Measurements from ENCODE around the gene VOPP1. TPM values are rescaled to one million over a fixed set of nuclear protein-coding genes. Genes with fewer than 3 reads are reported as not detected.

VOPP1 gene
- total and polyA plus RNA-seq, 10 of the 15 experiments (the other 5 are each of a cell fraction or from before 2014, with no cell fraction given): 32.8 to 206 (median 129) TPM

- TF ChIP-seq ZNF24 (IDR thresholded peaks at IDR 0.05) (peak; percentile 95), NFYB (IDR thresholded peaks at IDR 0.05; ENCODE audit: insufficient read depth, low read depth, low read length) (no peak), ELK1 (IDR thresholded peaks at IDR 0.05; ENCODE audit: low read depth, low read length) (no peak), JUNB (IDR thresholded peaks at IDR 0.05) (peak; percentile 100), POU2F2 (IDR thresholded peaks at IDR 0.05; ENCODE audit: borderline replicate concordance, low read depth, low read length) (peak; percentile 97), ATF7 (IDR thresholded peaks at IDR 0.05; ENCODE audit: low read depth) (peak; percentile 97), ZNF592 (IDR thresholded peaks at IDR 0.05) (0 out of 2 replicates have a peak, but pooled peaks have one; percentile 81), PML (IDR thresholded peaks at IDR 0.05; ENCODE audit: low read length) (no peak), PBX3 (IDR thresholded peaks at IDR 0.05; ENCODE audit: insufficient replicate concordance, low read depth, low read length) (peak; percentile 66), RB1 (IDR thresholded peaks at IDR 0.05; ENCODE audit: borderline replicate concordance) (0 out of 2 replicates have a peak, but pooled peaks have one; percentile 37), GATAD2B (conservative IDR thresholded peaks at IDR 0.05; ENCODE audit: low read depth) (peak; percentile 97), CEBPZ (IDR thresholded peaks at IDR 0.05; ENCODE audit: low read depth, low read length) (no peak), ZNF207 (IDR thresholded peaks at IDR 0.05; ENCODE audit: borderline replicate concordance) (peak; percentile 82; the same call in 1 of the 2 replicates), BMI1 (IDR thresholded peaks at IDR 0.05; ENCODE audit: borderline replicate concordance) (peak; percentile 97), ESRRA (IDR thresholded peaks at IDR 0.05; ENCODE audit: low read length) (peak; percentile 78; the same call in 1 of the 2 replicates), TCF3 (IDR thresholded peaks at IDR 0.05; ENCODE audit: borderline replicate concordance, insufficient read depth, low read depth, low read length) (peak; percentile 100), IRF5 (IDR thresholded peaks at IDR 0.05; ENCODE audit: borderline replicate concordance) (0 out of 2 replicates have a peak, but pooled peaks have one; percentile 39), MTA3 (IDR thresholded peaks at IDR 0.05; ENCODE audit: borderline replicate concordance, low read length) (no peak), CBX3 (IDR thresholded peaks at IDR 0.05; ENCODE audit: borderline replicate concordance, low read depth) (no peak)
Measured at GRCh38 chr7:55534262-55534915, 37.9 kb downstream of the VOPP1 start (continued).
